ENCODE data around the gene THOC2. TPM values are rescaled to one million over a fixed set of nuclear protein-coding genes. Genes with fewer than 3 reads are reported as not detected.

THOC2 gene
- polyA plus RNA-seq, 3 donors, result 12.5 to 44.7 (median 21.4) TPM

GRCh38 chrX:123691776-123692175, 41.1 kb downstream of the THOC2 start:
- H3K9me3 ChIP-seq (replicated peaks in 1 of 2; ENCODE audit: control insufficient read depth in 1 of 2, insufficient read depth in 1 of 2, low read length in 2 of 2), result no peaks in the 10 kb centered on the region
- intact Hi-C loops (cut with micrococcal nuclease), result no loop called here
- H3K79me2 ChIP-seq (ENCODE audit: insufficient read depth, low read length), result no peaks in the 10 kb centered on the region
- Mint-ChIP-seq H3K36me3 (peaks cover 24 to 26% of the 10 kb centered on the region in 2 donors), H3K27me3 (ENCODE audit: low read depth in 3 of 3) (no peaks in the 10 kb centered on the region), H3K9me3 (no peaks in the 10 kb centered on the region), H3K4me3 (no peak overlapping the region), H3K4me1 (peaks cover 2% of the 10 kb centered on the region), H3K27ac (no peak overlapping the region)
- no peak overlapping the region for H3K4me2 ChIP-seq (replicated peaks; ENCODE audit: extremely low read depth, low read length, poor library complexity, severe bottlenecking)
- no peak for DNase-seq
- no peak overlapping the region for H3K9ac ChIP-seq (ENCODE audit: insufficient read depth, low read length, poor library complexity, severe bottlenecking)
- no peaks in the 10 kb centered on the region for H4K20me1 ChIP-seq (ENCODE audit: insufficient read depth, low read length)
- no peak overlapping the region for H3K4me3 ChIP-seq (replicated peaks in 1 of 3; ENCODE audit: low read depth in 2 of 3, low read length in 3 of 3)
- no CpG with 5 or more reads among the region's 5 CpGs for WGBS (ENCODE audit: insufficient coverage)
- H2AFZ ChIP-seq (ENCODE audit: insufficient read depth, low read depth, low read length, poor library complexity, severe bottlenecking), result no peak overlapping the region
- no peak overlapping the region for H3K27ac ChIP-seq (ENCODE audit: low read depth in 1 of 2, low read length in 2 of 2)
- H3K27me3 ChIP-seq (ENCODE audit: control insufficient read depth in 2 of 2, insufficient read depth in 2 of 2, low read length in 2 of 2), result no peaks in the 10 kb centered on the region
- TF ChIP-seq CTCF (IDR thresholded peaks at IDR 0.05), result no peak
- H3K36me3 ChIP-seq (replicated peaks in 1 of 2; ENCODE audit: control insufficient read depth in 1 of 2, insufficient read depth in 2 of 2, low read length in 2 of 2), result peaks cover 9 to 54% of the 10 kb centered on the region in 2 donors
- no peaks in the 10 kb centered on the region for H3K4me1 ChIP-seq (ENCODE audit: control insufficient read depth in 1 of 2, insufficient read depth in 2 of 2, low read length in 2 of 2)

DNA sequence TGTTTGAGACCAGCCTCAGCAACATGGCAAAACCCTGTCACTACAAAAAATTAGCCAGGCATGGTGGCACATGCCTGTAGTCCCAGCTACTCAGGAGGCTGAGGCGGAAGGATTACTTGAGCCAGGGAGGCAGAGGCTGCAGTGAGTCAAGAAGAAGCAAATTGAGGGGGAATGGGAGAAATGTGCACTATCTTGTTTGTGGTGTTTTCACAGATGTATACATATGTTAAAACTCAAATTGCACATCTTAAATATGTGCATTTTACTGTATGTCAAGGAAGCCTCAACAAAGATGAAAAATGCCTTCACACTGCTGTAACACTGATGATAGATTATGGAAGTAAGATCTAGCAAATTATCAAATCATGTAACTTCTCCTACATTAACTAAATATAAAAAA, 44.3 kb downstream of the THOC2 start:
- Mint-ChIP-seq H3K4me3 (no peak overlapping the region), H3K27me3 (ENCODE audit: low read depth in 3 of 3) (no peaks in the 10 kb centered on the region), H3K4me1 (peaks cover 12% of the 10 kb centered on the region), H3K36me3 (peaks cover 22 to 24% of the 10 kb centered on the region in 2 donors), H3K27ac (no peak overlapping the region), H3K9me3 (no peaks in the 10 kb centered on the region)
- H3K36me3 ChIP-seq (replicated peaks in 1 of 2; ENCODE audit: control insufficient read depth in 1 of 2, insufficient read depth in 2 of 2, low read length in 2 of 2), result peaks cover 7 to 41% of the 10 kb centered on the region in 2 donors
- H3K4me1 ChIP-seq (ENCODE audit: control insufficient read depth in 1 of 2, insufficient read depth in 2 of 2, low read length in 2 of 2), result peaks cover 7 to 8% of the 10 kb centered on the region in 2 donors
- no peaks in the 10 kb centered on the region for H3K27me3 ChIP-seq (ENCODE audit: control insufficient read depth in 2 of 2, insufficient read depth in 2 of 2, low read length in 2 of 2)
- TF ChIP-seq CTCF (IDR thresholded peaks at IDR 0.05), result no peak
- no peak overlapping the region for H3K27ac ChIP-seq (ENCODE audit: low read depth in 1 of 2, low read length in 2 of 2)
- no peaks in the 10 kb centered on the region for H4K20me1 ChIP-seq (ENCODE audit: insufficient read depth, low read length)
- no peak overlapping the region for H3K4me3 ChIP-seq (replicated peaks in 1 of 3; ENCODE audit: low read depth in 2 of 3, low read length in 3 of 3)
- H3K4me2 ChIP-seq (replicated peaks; ENCODE audit: extremely low read depth, low read length, poor library complexity, severe bottlenecking), result no peak overlapping the region
- DNase-seq, result no peak
- no peaks in the 10 kb centered on the region for H3K9me3 ChIP-seq (replicated peaks in 1 of 2; ENCODE audit: control insufficient read depth in 1 of 2, insufficient read depth in 1 of 2, low read length in 2 of 2)
- no peaks in the 10 kb centered on the region for H3K79me2 ChIP-seq (ENCODE audit: insufficient read depth, low read length)
- intact Hi-C loops (cut with micrococcal nuclease), result no loop called here
- no peak overlapping the region for H3K9ac ChIP-seq (ENCODE audit: insufficient read depth, low read length, poor library complexity, severe bottlenecking)
- H2AFZ ChIP-seq (ENCODE audit: insufficient read depth, low read depth, low read length, poor library complexity, severe bottlenecking), result no peak overlapping the region
- WGBS (ENCODE audit: insufficient coverage), result no CpG with 5 or more reads among the region's 1 CpG

Measured in CD14-positive monocyte (primary cell).